HG03354 (cell line): ENCODE data around the gene RYR3.

Source experiments
- ATAC-seq: cut with Tn5 transposase; IDR thresholded peaks from one replicate; pipeline ENCODE4 v1.9.1; 2021; ENCODE audit warnings: mild to moderate bottlenecking; ENCODE audit not compliant: unreplicated experiment, poor library complexity, severe bottlenecking

RYR3 gene

DNA sequence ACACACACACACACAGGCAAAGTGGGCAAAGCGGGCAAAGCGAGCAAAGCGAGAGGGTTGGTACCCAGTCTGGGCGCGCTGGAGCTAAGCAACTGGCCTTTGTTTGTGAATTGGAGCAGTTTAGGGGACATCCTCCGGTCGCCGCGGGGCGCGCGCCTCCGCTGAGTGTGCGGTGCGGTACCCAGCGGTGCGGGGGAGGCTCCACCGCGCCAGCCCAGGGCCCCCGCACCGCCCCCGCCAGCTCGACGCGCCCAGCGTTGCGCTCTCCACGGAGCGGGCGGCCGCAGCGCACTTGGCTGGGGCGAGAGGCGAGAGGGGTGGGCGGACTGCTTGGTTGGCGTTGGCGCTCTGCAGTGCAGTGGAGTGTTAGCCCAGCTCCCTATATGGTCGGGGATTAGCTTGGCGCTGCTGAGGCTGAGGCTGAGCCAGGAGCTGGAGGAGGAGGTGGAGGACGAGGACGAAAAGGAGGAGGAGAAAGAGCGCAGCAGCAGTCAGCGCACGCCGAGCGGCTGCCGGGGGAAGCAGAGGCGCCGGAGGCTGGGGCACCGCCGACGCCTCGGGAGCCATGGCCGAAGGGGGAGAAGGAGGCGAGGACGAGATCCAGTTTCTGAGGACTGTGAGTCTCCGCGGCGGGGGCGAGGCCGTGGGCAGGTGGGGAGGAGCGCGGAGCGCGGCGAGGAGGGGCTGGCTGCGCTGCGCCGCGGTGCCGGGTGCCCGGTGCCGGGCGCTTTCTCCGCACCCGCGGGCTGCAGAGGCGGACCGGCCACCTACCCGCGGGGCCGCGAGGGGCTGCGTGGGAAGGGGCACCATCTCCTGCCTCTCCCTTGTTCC lies at the start of gene RYR3:
RYR3 (plus strand) TSS at position 487 of the 831 bp plus-strand sequence; CDS start at position 566, 79 bp downstream.
- no peak for ATAC-seq

DNA sequence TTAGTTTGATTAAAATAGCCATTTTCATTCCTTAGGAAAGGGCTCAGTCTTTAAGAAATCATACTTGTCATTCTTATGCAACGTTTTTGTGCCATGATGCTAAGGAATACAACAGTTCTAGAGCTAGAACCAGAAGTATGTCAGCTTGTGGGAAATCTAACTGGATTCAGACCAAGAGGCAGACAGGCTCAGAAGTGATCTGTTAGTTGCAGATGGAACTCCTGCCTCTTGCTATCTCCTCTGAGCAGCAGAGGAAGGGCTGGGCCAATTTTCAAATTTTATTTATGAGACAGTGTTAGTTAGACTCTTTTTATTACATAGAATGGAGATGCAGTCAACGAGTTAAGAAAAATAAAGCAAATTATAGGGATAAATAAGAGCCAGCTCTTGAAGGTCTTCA lies 48.5 kb upstream of the RYR3 start:
- no peak for ATAC-seq

DNA sequence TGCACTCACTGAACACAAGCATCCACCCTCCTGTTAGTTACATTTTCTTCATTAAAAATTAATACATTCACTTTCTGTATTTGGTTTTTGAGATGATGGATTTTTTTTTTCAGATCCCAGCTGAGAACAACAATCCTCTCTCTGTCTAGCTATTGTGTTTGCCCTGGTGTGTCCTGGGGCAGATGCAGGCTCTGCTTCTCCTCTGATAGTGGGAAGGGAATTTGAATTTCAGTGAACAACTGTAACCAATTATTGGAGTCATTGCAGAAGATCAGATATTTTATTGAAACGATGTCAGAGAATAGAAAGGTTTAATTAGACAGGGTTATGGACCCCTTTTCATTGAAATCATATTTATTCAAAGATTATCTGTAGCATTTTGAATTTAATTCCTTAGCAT lies 33.1 kb upstream of the RYR3 start:
- no peak for ATAC-seq

DNA sequence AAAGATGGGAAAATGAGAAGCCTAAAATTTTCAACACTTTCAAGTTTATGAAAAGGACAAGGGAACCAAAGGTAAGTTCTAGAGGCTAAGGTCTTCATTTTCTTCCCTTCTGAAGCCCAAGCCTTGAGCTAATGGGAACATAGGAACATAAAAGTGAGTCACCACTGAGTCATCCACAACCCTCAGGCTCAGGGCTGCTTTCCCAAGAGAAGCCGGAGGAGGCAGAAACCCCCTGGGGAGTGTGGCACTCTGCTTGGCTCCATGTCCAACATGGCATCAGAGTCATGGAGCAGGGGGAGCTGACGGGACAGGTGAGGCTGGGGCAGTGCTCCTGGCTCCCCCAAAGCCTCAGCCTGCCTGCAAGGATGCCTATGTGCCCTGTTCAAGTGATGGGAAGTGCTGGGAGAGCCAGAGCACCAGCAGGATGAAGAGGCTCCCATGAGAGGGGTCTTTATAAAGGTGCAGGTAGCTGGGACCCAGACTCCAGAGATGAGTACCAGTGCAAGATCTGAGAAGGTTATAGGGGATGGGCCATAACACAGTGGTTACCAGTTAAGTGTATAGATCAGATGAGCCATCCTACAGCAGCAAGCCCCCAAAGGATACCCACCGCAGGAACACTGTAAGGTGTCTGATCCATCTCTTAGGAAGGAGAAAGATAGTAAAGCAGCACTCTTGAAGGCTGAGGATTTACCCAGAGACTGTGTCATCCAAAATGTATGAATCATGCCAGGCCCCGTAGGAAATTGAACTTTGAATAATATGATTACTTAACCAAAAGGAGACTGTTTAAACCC lies 31.8 kb upstream of the RYR3 start:
- ATAC-seq = no peak

DNA sequence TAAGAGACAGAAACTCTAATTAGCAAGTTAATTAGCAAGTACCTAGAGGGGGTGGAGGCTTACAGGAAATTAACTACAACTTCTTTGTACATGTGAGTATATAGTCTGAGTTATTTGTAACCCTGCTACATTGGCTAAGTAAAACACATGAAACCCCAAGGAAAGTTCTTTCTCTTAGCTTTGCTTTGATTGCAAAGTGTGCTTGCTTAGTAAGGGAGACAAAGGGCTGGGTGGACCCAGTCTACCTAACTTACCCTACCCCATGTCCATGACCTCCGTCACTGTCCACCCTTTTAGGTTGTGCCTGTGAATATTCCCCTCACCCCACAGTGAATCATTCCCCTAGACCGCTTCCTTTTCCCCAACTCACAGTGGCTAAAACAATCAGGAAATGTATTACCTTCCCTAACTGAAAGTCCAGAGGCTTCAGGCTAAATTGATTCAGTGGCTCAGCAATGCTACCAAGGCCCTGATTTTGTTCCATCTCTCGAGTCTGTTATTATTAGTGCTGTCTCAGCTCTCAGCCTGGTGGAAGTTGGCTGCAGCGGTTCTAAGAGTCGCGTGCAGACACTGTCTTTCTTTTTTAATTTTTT lies 31.1 kb upstream of the RYR3 start:
- no peak for ATAC-seq

DNA sequence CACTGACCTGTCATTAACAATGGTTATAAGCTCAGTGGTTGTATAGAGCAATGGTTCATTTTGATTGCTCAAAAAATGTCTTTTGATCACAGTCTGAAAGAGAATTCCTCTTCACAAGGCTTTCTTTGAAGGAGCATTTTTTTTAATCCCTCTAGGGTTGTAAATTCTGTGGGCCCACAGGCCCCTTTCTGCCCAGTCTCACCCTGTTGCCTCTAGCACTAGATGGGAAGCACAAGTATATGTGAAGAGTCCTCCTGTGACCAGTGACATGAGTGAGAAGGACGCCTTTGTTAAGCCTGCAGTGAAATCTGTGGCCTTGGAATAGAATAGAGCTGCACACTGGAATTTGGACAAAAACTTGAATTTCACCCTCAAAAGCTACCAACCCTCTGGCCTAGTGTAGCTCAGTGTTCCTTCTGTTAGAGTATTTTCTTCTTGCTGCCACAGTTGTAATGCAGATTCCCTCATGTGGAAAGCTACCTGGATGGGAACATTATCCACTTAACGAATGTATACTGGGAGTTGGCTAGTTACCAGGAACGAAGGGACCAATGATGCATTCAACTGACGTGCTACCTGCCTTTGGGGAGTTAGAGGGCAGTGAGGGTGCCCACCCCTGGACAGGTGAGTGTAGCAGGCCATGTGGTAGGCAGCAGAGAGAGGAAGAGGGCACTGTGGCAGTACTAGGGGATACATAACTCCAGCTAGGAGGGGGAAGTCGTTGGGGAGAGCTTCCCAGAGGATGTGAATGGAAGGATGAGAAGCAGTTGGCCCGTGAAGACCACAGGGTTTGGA lies 28.3 kb upstream of the RYR3 start:
- ATAC-seq = no peak

DNA sequence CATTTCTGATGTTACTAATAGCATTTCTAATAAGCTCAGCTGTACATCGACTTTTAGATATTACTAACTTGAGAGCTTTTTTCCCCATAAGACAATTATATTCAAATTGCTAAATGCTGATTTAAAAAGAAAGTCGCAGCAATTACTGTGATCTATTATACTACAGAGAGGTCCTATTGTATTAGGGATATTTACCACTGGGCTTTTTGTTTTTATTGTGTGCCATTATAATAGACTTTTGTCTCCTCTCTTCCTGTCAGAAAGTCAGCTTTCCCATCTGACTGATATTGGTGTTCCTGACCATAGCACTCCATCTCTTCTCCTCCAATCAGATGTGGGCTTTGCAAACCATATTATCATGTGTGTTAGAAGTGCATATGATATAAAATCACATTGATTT lies 27.2 kb upstream of the RYR3 start:
- no peak for ATAC-seq

DNA sequence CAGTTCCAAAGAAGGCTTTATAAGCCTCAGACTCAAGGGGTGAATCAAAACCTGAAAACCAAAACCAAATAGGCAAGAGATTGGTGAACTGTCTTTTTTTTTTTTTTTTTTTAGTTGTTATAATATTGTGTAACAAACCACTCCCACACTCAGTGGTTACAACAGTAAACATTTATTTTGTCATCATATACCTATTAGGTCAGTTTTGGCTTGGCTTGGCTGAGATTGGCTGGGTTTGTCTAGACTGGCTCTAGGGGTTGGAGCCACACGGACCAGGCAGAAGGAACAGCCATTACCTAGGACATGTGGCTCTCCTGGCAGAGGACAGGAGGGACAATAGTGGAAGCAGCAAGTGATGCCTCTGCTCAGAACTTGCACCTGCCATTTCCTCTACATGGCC lies 26.4 kb upstream of the RYR3 start:
- no peak for ATAC-seq

DNA sequence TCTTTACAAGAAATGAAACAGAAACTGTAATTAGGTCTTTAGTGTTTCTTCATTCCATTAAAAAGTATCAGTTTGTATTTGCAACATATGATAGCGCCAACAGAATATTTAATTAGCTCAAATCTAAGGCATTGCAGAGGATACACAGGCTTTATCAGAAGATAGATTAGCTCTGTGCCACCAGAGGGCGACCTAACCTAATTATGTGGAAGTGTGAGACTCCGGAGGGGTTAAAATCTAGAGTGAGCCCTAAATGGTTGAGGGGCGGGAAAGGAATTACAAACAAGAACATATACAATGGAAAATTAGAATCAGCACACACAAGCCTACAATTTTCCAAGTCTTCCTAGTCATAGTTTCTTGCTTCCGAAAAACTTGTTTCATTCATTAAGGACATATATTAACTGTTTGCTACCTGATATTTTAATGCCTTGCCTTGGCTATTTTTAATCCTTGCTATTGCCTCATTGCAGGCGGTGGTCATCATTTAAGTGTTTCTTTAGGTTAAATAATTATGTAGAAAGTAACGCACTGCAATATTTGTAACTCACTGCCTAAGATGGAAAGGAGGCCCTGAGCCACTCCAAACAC lies 18.0 kb upstream of the RYR3 start:
- no peak for ATAC-seq

DNA sequence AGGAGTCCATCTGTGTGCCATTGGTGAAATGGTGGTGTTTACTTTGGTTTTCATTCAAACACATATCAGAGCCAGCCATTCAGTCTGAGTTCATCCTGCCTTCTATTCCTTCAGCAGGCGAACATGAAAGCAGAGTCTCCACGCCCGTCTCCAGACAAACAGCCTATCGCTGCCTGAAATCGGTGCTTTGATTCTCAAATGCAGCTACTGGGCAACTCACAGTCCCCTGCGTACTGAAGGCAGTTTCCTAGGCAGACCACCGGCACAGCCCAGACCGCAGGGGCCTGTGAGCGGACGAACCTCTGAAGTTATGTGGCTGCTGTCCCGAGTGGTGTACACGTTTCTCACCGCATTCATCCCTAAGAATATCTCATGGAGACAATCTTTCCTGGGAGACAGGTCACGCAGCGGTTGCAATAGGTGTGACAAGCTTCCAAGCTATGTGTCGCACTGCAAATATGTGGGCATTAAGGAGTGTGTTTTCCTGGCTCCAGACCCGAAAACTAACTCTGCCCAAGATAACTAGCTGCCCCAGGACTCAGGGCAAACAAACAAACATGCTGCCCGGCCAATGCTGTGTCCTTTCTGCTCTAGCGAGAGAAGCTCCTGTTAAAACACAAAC lies 16.9 kb upstream of the RYR3 start:
- no peak for ATAC-seq

DNA sequence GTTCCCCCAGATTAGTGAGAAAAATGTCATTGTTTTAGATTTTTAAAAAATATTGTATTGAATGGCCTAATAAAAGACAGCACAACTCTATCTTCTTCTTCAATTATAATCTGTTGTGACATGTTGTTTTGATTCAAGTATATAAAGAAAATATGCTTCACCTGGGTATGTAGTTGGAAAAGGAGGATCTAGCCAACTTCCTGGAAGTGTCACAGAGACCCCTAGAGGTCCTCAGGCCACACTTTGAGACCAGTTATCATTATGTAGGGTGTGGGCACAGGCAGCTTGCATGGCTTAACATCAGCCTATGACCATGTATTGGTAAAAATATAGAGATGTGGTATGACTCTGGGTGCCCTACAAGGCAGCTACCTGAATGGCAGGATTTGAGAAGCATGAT lies 14.7 kb upstream of the RYR3 start:
- no peak for ATAC-seq

DNA sequence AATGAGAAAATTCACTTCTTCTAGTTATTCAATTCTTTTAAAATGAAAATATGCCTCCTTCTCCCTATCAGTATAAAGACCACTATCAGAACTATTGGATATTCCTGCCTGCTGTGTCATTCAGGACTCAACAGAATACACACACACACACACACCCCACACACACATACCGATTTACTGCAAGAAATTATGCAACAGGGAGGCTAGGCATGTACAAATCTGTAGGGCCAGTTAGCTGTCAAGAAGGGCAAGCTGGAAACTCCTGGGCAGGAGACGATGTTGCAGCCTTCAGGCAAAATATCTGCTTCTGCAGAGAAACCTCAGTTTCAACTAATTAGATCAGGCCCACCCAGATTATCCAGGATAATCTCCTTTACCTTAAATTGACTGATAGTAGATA lies 13.9 kb upstream of the RYR3 start:
- ATAC-seq = no peak

DNA sequence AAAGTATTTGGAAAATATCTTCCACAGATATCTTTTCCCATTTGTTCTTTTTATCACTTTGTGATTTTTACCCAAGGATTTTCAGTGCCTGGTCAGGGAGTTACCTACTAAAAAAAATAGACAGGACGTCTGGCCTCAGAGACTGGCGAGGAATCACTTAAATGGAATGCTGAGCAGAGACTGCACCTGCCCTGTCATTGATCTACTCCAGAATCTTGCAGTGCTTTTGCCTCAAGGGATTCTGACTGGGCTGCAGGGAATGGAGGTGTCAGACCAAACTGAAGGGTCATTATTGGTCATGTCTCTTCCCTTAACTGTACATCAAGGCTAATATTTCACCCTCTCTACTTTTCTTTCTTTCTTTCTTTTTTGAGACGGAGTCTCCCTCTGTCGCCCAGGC lies 12.1 kb upstream of the RYR3 start:
- ATAC-seq = no peak

DNA sequence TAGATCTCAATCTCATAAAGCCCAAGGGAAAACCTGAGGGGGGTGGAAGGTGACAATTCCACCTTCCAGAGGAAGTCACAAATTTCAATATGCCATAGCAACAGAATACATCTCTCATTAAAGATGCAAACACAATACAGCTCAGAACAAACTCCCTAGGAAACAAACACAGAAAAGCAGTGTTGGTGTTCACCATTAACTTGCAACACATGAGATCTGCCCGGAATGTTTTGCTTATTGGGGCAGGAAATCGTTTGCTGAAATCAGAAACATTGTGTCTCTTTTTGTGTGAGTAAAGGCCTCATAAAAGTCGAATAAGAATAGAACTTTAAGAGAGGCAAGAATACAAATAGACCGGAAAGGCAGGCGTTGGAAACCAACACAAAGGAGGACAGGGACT lies 5.8 kb upstream of the RYR3 start:
- ATAC-seq = no peak

DNA sequence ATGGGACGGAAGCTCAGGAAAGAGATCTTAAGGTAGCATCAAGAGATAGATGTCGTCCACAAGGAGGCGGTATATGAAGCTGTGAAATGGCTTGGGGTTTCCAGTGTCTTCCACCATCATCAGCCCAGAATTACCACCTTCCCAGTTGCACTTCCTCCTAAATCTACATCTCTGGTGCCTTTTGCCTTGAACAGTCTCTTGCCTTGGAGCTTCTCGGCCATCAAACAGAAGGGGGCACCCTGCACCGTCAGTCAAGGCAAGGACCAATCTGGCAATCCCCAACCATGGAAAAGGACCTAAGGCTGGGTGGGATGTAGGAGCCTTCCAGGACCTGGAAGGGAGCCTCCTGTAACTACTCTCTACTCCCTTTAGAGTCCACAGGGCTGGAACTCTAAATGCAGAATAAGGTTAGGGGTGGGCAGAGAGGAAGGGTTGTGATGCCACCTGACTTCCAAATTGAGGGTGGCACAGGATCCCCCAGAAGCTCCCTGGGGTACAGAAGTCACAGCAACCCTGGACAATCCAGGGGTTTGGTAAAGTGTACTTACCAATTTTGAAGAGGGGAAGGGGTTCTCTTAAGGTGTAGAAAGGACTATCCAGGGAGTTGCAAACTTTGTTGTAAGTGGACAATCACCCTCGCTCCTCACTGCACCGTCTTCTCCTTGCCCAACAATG lies 1.0 kb upstream of the RYR3 start:
- ATAC-seq = no peak

DNA sequence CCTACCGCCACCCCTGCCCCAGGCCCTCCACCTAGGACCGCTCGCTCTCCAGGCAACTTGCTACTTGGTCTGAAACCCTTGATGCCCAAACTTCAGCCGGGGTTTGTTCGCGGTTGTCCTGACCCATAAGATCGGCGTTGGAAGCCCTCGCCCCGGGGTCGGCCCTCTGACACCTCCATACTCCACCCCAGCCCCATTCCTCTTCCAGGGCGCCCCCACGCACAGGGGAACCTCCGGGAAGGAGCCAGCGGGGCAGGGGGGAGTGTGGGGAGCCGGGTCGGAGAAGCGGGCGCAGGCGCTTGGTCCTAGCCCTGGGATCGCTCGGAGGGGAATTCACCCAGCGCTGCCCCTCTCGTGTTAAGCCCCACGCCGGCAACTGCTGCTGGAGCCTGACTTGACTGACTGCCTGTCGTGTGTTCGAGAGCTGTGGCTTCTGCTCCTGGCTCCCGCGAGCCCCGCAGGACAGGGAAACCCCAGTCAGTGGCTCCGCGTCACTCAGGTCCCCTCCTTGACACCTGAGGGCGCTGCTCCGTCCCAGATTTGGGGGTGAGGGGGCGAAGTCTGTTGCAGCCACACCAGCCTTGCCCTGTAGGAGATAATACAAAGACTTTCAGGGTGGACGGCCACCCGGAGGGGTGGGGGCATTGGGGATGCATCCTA lies 675 bp downstream of the RYR3 start:
- no peak for ATAC-seq

DNA sequence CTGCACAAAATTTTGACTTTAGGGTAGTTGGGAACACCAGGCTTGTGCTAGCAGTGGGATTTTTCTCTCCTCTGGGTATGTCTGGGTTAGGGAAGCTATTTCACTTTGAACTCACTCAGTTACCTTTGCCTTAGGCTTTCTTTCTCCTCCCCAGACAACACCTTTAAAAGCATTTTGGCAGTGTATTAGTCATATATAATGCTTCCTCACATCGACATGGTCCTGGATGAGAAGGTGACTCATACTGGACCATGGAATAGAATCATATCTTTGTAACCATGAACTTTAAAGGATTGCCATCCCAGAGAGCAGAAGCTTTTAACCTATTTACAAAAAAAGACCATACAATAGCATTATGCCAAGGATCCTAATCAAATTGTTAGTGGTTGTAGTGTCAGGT lies 2.7 kb downstream of the RYR3 start:
- no peak for ATAC-seq

DNA sequence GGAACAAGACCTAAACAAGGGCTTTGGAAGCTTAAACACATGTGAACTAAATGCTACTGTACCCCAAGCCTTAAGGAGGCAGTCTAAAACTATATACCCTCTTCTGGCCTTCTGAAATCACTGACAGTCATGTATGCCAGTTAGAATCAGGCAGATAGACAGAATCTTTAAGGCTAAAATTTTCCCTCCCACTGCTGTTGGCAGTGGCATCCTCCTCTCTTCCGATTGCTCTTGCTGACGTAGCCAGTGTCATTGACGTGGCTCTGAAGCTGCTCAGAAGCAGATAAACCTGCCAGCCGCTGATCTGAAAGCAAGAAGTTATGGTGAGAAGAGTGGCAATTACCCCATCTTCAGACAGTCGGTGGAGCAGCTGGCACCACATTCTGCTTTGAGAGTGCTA lies 3.3 kb downstream of the RYR3 start:
- no peak for ATAC-seq
